CD4-positive, alpha-beta T cell treated with Interleukin-4 for 1 hour (primary cell): ENCODE measurements around the gene MFSD12.
"Not testable (repeated sequence)": the region's sequence is repeated elsewhere in the genome, so short reads cannot be mapped to it uniquely, and the experiment has no call there.

ENCODE experiments used
- DNase-seq, 2 donors: peaks; one replicate each; pipeline ENCODE4 v3.0.0-alpha.2; 2020 to 2022

The MFSD12 gene

DNA sequence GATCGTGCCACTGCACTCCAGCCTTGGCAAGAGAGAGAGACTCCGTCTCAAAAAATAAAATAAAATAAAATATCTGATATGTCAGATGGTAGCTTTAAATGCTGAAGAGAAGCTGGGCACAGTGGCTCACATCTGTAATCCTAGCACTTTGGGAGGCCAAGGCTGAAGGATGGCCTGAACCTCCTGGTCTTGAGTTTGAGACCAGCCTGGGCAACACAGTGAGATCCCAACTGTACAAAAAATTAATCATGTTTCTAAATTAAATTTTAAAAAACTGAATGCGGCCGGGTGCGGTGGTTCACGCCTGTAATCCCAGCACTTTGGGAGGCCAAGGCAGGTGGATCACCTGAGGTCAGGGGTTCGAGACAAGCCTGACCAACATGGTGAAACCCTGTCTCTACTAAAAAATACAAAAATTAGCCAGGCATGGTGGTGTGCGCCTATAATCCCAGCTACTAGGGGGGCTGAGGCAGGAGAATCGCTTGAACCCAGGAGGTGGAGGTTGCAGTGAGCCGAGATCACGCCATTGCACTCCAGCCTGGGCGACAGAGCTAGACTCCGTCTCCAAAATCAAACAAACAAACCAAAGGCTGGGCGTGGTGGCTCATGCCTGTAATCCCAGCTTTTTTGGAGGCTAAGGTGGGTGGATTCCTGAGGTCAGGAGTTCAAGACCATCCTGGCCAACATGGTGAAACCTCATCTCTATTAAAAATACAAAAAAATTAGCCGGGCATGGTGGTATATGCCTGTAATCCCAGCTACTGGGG, 26.8 kb upstream of the MFSD12 start:
- DNase-seq: not testable (repeated sequence)

GRCh38 chr19:3581792-3582191, 24.4 kb upstream of the MFSD12 start:
- DNase-seq: not testable (repeated sequence)

DNA sequence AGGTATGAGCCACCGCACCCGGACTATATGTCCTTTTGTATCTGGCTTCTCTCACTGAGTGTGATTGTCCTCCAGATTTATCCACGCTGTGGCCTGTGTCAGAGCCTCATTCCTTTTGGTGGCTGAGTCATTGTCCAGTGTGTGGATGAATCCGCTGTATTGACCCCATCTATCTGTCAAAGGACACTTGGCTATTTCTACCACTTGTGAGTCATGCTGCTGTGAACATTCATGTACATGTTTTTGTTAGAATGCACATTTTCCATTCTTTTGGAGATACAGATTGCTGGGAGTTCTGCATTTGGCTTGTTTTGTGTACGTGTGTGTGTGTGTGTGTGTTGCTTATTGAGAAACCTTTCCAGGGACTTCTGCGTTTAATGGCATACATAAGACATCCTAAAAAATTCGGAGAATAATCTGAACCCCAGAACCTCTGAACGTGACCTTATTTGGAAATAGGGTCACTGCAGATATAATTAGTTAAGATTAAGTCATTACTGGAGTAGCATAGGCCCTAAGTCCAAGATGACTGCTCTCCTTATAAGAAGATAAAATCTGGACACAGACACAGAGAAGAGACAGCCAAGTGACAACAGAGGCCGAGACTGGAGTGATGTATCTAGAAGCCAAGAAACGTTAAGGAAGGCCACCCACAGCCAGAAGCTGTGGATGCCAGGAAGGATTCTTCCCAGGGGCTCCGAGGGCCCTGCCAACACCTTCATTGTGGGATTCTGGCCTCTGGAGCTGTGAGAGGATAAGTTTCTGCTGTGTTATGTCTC, 23.0 kb upstream of the MFSD12 start:
- DNase-seq: no peak

DNA sequence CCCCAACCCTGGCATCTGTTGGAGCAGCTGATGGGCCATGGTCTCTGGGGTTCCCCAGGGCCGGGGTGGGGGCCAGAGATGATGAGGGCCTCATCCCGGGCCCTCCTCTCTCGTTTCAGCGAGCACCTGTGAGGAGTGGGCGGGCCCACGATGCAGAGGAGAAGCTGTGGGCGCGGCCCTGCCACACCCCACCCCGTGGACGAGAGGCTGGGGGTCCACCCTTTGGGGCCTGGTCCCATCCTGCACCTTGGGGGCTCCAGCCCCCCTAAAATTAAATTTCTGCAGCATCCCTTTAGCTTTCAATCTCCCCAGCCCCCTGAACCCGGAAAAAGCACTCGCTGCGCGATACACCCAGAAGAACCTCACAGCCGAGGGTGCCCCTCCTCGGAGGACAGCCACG, 21.0 kb upstream of the MFSD12 start:
- DNase-seq: no peak

GRCh38 chr19:3577723-3578344, 20.4 kb upstream of the MFSD12 start:
- no peak for DNase-seq

DNA sequence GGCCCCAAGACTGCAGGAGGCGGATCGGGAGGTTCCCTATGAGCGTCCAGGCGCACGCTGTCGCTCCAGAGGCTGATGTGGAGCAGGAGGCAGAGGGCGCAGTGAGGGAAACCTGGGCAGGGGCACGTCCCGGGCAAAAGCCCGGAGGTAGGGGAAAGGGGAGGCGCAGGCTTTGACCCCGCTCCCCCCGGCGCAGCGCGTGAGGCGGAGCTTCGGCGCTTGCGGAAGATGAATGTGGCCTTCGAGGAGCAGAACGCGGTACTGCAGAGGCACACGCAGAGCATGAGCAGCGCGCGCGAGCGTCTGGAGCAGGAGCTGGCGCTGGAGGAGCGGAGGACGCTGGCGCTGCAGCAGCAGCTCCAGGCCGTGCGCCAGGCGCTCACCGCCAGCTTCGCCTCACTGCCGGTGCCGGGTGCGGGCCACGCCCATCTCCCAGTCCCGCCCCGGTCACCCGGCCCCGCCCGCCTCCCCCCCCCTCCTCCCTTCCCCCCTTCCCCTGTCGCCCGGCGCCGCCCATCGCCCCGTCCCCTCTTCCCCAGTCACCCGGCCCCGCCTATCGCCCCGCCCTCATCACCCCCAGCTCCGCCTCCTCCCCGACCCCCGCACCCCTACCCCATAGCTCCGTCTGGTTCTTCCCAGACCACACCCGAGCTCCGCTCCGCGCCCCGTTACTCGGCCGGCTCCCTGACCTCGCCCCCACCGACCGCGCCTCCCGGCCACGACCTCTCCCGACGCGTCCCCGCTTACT, 19.5 kb upstream of the MFSD12 start:
- DNase-seq: no peak

GRCh38 chr19:3575949-3576673, 18.7 kb upstream of the MFSD12 start:
- no peak for DNase-seq

GRCh38 chr19:3575260-3575741, 17.9 kb upstream of the MFSD12 start:
- peak; percentile 33 to 36 for DNase-seq

DNA sequence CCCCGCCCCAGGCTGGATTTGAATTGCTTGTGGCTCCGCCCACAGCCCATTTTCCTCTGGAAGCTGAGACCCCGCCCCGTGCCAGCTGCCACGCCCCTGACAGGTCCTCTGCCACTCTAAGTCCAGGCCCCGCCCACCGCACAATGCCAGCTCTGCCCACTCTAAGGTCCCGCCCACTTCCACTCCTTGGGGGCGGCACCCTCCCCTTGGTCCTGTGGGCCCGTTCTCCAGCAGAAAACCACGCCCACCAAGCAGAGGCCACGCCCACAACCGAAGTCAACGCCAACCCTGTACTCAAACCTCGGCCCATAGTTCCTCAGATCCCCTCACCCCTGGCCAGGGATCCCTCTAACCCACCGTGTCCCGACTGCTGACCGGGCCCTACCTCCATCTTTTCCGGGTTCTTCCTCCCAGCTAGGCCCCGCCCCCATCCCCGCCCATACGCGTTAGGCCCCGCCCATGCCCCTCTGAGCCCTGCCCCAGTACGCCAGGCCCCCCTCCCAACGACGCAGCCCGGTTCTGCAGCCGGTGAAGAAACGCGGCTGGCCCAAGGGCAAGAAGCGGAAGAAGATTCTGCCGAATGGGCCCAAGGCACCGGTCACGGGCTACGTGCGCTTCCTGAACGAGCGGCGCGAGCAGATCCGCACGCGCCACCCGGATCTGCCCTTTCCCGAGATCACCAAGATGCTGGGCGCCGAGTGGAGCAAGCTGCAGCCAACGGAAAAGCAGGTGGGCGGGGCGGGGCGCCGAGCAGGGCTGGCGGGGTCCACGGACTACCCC, 16.7 kb upstream of the MFSD12 start:
- DNase-seq: peak; percentile 88 to 93

DNA sequence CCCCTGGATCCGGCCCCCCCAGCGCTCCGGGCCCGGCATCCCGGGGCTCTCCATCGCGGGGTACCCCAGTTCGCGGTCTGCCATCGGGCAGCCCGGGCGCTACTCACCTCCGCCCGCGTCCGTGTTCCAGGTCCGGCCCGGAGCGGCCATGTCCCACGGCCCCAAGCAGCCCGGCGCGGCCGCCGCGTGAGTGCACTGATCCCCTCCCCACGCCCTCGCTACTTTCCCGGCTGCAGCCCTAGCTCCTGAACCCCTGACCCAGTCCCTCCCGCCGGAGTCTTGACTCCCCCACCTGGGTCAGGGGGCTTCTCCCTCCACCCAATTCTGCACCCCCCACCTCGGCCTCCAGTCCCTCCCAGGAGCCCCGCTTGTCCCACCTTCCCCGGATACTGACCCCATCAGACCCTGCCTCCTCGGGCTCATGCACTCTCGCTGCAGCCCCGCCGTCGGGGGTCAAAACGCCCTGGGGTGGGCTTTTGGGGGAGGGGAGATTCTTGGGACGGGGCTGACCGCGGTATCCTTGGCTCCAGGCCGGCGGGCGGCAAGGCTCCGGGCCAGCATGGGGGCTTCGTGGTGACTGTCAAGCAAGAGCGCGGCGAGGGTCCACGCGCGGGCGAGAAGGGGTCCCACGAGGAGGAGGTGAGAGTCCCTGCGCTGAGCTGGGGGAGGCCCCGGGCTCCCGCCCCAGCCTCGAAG, 15.9 kb upstream of the MFSD12 start:
- no peak for DNase-seq

- DNase-seq: no peak
Observed at GRCh38 chr19:3572855-3573161, 15.4 kb upstream of the MFSD12 start, which contains the start of gene HMG20B. TSS of gene HMG20B (plus strand) at chr19:3572944. CDS start at chr19:3573310, 366 bp downstream.

DNA sequence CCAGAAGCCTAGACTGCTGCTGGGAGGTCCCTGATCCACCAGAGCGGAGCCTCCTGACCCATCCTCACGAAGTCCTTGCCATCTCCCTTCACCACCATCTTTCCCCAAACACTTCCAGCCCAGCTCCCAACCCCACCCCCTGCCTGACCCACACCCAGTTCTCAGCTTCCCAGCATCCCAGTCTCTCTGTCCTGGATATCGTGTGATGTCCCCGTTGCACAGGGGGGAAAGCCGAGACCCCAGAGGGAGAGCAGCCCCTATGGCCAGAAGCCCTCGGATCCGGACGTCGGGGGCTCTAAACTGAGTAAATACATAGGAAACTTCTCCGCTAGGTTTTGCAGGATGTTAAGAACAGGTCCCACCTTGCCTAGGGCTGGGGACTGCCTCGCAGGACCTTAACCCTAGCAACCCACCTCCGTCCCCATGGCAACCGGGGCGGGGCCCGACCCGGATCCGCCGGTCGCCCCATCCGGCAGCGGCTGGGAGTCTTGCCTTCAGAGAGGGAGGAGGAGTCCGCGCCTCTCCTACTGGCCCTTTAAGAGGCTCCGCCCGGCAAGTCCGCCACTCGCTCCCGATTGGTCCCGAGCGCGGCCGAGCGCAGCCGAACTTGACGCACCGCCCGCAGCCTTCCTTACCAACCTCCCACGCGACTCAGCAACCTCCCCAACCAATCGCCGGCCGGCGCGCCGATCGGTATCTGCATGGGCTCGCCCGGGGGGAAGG, 14.9 kb upstream of the MFSD12 start:
- peak; percentile 99 to 100 for DNase-seq

DNA sequence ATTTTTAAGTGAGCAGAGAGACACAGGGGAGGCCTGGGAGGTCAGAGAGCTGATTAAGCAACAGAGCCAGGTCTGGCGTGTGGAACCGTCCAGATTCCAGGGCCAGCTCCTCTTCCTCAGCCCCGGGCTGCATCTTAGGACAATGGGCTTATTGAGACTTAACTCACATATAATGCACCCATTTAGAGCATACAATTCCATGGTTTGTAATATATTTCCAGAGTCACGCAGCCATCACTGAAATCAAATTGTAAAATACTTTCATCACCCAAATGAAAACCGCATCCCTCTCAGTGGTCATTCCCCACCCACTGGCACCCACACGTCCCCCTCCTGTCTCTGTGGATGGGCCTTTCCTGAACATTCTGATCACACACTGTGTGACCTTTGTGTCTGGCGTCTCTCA, 13.2 kb upstream of the MFSD12 start:
- no peak for DNase-seq

GRCh38 chr19:3570042-3570441, 12.7 kb upstream of the MFSD12 start:
- not testable (repeated sequence) for DNase-seq

DNA sequence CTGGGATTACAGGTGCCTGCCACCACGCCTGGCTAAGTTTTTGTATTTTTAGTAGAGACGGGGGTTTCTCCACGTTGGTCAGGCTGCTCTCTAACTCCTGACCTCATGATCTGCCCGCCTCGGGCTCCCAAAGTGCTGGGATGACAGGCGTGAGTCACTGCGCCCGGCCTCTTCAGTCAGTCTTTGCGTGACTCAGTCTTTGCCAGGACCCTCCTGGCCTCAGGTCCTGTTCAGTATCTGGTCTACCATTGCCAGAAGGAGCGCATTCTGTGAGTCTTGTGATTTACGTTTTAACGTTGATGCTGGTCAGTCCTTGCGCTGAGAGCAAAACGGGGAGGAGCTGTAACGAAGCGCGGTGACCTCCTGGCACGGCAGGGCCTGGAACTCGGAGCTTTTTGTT, 7.8 kb upstream of the MFSD12 start:
- no peak for DNase-seq

DNA sequence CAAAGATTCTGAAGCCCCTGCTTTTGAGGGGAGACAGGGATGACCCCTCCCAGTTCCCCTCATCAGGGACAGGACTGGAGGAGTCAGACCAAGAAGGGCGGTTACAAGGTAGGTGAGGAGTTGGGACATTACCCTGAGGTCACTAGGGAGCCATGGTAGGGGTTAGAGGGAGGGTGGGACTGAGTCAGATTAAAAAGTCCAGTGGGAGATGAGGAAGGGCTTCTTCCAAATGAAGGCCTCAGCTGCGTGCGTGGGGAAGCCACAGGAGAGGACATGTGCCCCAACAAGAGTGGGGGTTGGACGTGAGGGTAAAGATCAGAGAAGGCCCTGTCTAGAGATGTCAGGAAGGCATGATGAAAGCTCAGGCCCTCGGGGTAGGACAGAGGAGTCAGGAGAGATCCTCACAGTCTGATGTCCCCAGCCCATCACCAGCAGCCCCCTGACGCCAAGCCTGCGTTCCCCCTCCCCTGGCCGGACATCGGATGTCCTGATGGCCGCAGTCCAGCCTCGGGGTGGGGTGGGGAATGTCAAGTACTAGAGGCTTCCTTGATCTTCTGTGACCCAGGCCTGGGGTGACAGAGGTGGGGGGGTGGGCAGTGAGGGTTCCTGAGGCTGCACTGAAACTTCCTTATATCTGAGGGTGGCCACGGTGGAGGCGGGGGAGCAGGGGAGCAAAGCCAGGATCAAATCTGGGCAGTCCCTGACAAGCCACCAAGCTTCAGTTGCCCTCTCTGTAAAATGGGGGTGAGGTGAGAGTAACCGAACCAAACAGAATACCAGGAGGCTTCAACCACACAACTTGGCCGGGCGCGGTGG, 6.5 kb upstream of the MFSD12 start:
- no peak for DNase-seq

DNA sequence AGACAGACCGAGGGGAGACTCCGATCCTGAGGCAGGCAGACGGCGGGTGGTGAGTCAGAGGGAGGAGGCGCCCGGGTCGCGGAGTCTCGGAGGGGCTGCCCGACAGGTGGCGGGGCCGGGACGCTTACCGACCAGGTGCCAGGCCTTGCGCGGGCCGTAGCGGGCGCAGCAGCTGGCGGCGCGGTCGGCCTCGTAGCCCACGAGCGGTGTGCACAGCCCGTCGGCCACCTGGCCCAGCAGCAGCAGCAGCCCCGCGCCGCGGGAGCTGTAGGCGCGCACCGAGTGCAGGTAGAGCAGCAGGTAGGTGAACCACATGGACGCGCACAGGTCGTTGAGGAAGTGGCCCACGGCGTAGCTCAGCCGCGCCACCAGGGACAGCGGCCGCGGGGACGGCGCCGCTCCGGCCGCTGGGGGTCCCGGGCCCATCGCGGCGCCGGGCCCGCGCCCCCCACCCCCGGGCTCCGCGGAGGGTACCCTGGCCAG, 367 bp downstream of the MFSD12 start:
- DNase-seq: peak; percentile 53 to 60

DNA sequence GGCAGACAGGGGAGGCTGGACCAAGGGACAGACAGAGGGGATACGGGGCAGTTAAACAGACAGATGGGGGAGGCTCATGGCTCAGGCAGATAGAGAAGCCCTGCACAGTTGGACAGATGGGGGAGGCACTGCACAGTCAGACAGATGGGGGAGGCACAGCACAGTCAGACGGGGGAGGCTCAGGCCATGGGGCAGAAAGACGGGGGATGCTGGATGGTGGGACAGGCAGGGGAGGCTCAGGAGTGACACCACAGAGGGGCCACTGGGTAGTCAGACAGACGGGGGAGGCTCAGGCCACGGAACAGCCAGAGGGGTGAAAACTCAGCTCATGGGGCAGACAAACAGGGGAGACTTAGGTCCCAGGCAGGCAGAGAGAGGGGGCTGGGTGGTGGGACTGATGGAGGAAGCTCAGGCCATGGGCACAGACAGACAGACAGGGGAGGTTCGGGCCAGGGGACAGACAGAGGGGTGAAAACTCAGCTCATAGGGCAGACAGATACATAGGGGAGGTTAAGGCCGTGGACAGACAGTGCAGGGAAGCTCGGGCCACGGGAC, 886 bp downstream of the MFSD12 start:
- DNase-seq: no peak
